Uterus (tissue), 2 donors: ENCODE results near the gene GMCL2.

ENCODE experiments used
- CTCF ChIP-seq, 4 experiments: fragments of 200-600 bp in 2 of 4; fragments of 450-650 bp in 2 of 4; sonication (generic) in 2 of 4; IDR thresholded peaks; one replicate each; pipeline ENCODE4 v1.5.1; 2016 to 2019; ENCODE audit warnings: antibody characterized with exemption in 4 of 4, mild to moderate bottlenecking in 2 of 4, moderate library complexity in 1 of 4
- POLR2A ChIP-seq, 2 donors: fragments of 450-650 bp; IDR thresholded peaks; one replicate each; pipeline ENCODE4 v1.6.1; 2016; ENCODE audit warnings: antibody characterized with exemption in 2 of 2, mild to moderate bottlenecking in 1 of 2, moderate library complexity in 1 of 2

GRCh38 chr5:178160176-178160575 lies 27.0 kb downstream of the GMCL2 start:
- TF ChIP-seq CTCF (IDR thresholded peaks at IDR 0.05) = no peak
- no peak for TF ChIP-seq POLR2A (IDR thresholded peaks at IDR 0.05)
